Measurements from ENCODE around the gene SELL. TPM values are rescaled to one million over a fixed set of nuclear protein-coding genes. Genes with fewer than 3 reads are reported as not detected.

SELL gene
- total and polyA plus RNA-seq, 7 donors, result 0.14 to 3.1 (median 1.1) TPM

GRCh38 chr1:169712309-169712631 is 850 bp upstream of the SELL start:
- ATAC-seq (no peak), DNase-seq (no peak)
- Histone ChIP-seq H3K27ac (no peak overlapping the region), H3K27me3 (ENCODE audit: insufficient read depth in 3 of 3, low read length in 2 of 3) (peaks cover 0 to 3% (median 0%) of the 10 kb centered on the region in 3 donors), H3K4me3 (no peak overlapping the region), H3K9me3 (no peaks in the 10 kb centered on the region), H3K36me3 (ENCODE audit: insufficient read depth in 1 of 2, low read depth in 1 of 2) (no peaks in the 10 kb centered on the region), H3K4me1 (no peaks in the 10 kb centered on the region)
- TF ChIP-seq CTCF (IDR thresholded peaks at IDR 0.05), result no peak
- intact Hi-C loops (cut with DNase I), result loop anchor here in 1 of 2 donors (5.0 to 10.0 kb wide), 2 partner anchors 125 to 157 kb away; partner anchors contain the start of gene F5
- 87 to 93% (median 90%) methylated on average over 2 of the region's 2 CpGs for whole genome bisulfite sequencing, 3 donors

- intact Hi-C loops (cut with DNase I), result no loop called here
- Histone ChIP-seq H3K27ac (no peak overlapping the region), H3K4me1 (no peaks in the 10 kb centered on the region), H3K36me3 (ENCODE audit: insufficient read depth in 1 of 2, low read depth in 1 of 2) (no peaks in the 10 kb centered on the region), H3K9me3 (no peaks in the 10 kb centered on the region), H3K27me3 (ENCODE audit: insufficient read depth in 3 of 3, low read length in 2 of 3) (no peaks in the 10 kb centered on the region), H3K4me3 (no peak overlapping the region)
- ATAC-seq (no peak), DNase-seq (no peak)
- no peak for TF ChIP-seq CTCF (IDR thresholded peaks at IDR 0.05)
- WGBS, 3 donors, result 72 to 75% (median 72%) methylated on average over 3 of the region's 3 CpGs
These were observed 2.8 kb downstream of the SELL start for GRCh38 chr1:169708647-169709046.

DNA sequence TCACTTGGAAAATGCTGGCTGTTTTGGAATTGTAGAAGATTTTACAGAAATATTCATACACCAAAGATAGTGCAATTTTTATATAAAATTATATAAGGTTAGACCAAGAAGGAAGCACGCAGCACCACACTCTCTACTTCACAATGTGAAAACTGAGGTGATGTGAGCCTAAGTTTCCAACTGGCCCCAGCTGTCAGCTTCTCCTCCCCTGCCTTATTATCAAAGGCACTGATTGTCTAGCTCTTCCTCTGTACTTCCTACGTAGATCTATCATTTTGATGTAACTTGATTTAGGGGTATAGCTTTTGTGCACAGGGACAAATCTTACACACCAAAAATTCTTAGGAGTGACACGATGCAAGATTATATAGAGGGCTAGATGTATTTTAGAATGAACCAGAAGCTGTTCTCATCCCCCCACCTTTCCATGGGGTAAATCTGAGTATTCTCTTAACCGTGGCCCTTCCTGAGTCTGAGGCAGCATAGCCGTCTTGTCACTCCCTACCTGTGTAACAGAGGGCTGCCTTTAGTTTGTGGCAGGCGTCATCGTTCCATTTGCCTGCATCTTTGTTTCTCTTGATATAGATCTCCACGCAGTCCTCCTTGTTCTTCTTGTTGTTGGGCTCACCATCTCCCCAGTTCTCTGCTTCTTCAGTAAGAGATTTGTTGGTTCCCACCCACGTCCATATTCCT is 3.4 kb downstream of the SELL start:
- intact Hi-C loops (cut with DNase I), result no loop called here
- H3K4me3 ChIP-seq, result no peak overlapping the region
- H3K36me3 ChIP-seq (ENCODE audit: insufficient read depth in 1 of 2, low read depth in 1 of 2), result no peaks in the 10 kb centered on the region
- H3K27ac ChIP-seq, result no peak overlapping the region
- DNase-seq (no peak), ATAC-seq (no peak)
- 71 to 76% (median 75%) methylated on average over 9 of the region's 9 CpGs for WGBS, 3 donors
- no peak for TF ChIP-seq CTCF (IDR thresholded peaks at IDR 0.05)
- no peaks in the 10 kb centered on the region for H3K4me1 ChIP-seq
- H3K27me3 ChIP-seq (ENCODE audit: insufficient read depth in 3 of 3, low read length in 2 of 3), result no peaks in the 10 kb centered on the region
- no peaks in the 10 kb centered on the region for H3K9me3 ChIP-seq

DNA sequence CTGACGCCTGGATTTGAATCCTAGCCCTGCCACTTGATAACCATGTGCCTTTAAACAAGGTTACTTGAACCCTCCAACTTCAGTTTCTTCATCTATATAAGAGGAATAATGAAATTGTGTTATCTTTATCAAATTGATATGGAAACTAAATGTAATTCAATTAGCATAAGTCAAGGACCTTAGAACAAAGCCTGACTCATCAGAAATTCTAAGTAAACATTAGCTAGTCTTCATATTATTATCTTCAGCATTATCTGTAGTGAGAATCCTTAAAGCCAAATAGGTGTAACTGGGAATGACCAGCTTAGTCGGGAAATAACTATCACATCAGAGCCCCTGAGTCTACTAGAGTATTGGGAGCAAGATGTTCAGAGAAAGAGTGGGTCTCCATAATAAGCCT is 6.6 kb downstream of the SELL start:
- no peak for TF ChIP-seq CTCF (IDR thresholded peaks at IDR 0.05)
- no peak for DNase-seq
- no peaks in the 10 kb centered on the region for H3K36me3 ChIP-seq (ENCODE audit: insufficient read depth in 1 of 2, low read depth in 1 of 2)
- no peak for ATAC-seq
- H3K9me3 ChIP-seq, result no peaks in the 10 kb centered on the region
- no peak overlapping the region for H3K4me3 ChIP-seq
- H3K27ac ChIP-seq, result no peak overlapping the region
- no peaks in the 10 kb centered on the region for H3K27me3 ChIP-seq (ENCODE audit: insufficient read depth in 3 of 3, low read length in 2 of 3)
- WGBS, 3 donors, result 69 to 83% (median 80%) methylated on average over 2 of the region's 2 CpGs
- H3K4me1 ChIP-seq, result no peaks in the 10 kb centered on the region
- intact Hi-C loops (cut with DNase I), result loop anchor here in 1 of 2 donors (5.0 kb wide), 1 partner anchor 102 kb away; no protein-coding TSS in a partner anchor
